Retinal pigment epithelial cell (primary cell): ENCODE measurements around the gene FASLG.

ENCODE experiments used
- DNase-seq: peaks from one replicate; pipeline ENCODE4 v3.0.0-alpha.2; 2010; ENCODE audit warnings: low read depth
- H3K4me3 ChIP-seq: 2 replicates; pipeline ENCODE4 v1.5.1; 2011; ENCODE audit warnings: mild to moderate bottlenecking, low read length, control low read depth, moderate library complexity
- CTCF ChIP-seq: conservative IDR thresholded peaks from 2 replicates; pipeline ENCODE4 v1.5.1; 2011; ENCODE audit warnings: low read depth, low read length, control low read depth, inconsistent platforms

The FASLG gene

GRCh38 chr1:172630868-172631267 lies 28.0 kb upstream of the FASLG start:
- no peak for TF ChIP-seq CTCF
- no peak for DNase-seq

GRCh38 chr1:172637522-172637921 lies 21.4 kb upstream of the FASLG start:
- DNase-seq = peak; percentile 21
- TF ChIP-seq CTCF = no peak
- H3K4me3 ChIP-seq = no peak overlapping the region

More at GRCh38 chr1:172630868-172631267, 28.0 kb upstream of the FASLG start:
- H3K4me3 ChIP-seq = no peak overlapping the region

GRCh38 chr1:172638249-172638648 lies 20.7 kb upstream of the FASLG start:
- no peak for DNase-seq
- TF ChIP-seq CTCF = no peak
- no peak overlapping the region for H3K4me3 ChIP-seq

GRCh38 chr1:172638885-172639831 lies 19.7 kb upstream of the FASLG start:
- H3K4me3 ChIP-seq = no peak overlapping the region
- TF ChIP-seq CTCF = no peak
- peak; percentile 34 for DNase-seq

- no peak for DNase-seq
- no peak overlapping the region for H3K4me3 ChIP-seq
- TF ChIP-seq CTCF = no peak
These were observed 18.8 kb upstream of the FASLG start for GRCh38 chr1:172640111-172640510.

GRCh38 chr1:172641492-172641891 lies 17.4 kb upstream of the FASLG start:
- no peak overlapping the region for H3K4me3 ChIP-seq
- no peak for DNase-seq
- TF ChIP-seq CTCF = no peak

- no peak for TF ChIP-seq CTCF
- no peak overlapping the region for H3K4me3 ChIP-seq
- DNase-seq = no peak
These were observed 15.9 kb upstream of the FASLG start for GRCh38 chr1:172642970-172643369.
